ENCODE measurements around the gene SNX9. TPM values are rescaled to one million over a fixed set of nuclear protein-coding genes. Genes with fewer than 3 reads are reported as not detected.

The SNX9 gene
- total and polyA plus RNA-seq, 7 donors = 42.6 to 72.6 (median 63.0) TPM

- no peak for DNase-seq
- Histone ChIP-seq H3K36me3 (peaks cover 0 to 29% (median 4%) of the 10 kb centered on the region in 4 donors), H3K27me3 (no peaks in the 10 kb centered on the region), H3K4me1 (no peaks in the 10 kb centered on the region), H3K4me3 (no peak overlapping the region), H3K27ac (no peak overlapping the region), H3K9me3 (no peaks in the 10 kb centered on the region)
- intact Hi-C loops (cut with DNase I) = no loop called here
- TF ChIP-seq EP300 (IDR thresholded peaks at IDR 0.05) (no peak), POLR2AphosphoS5 (IDR thresholded peaks at IDR 0.05) (no peak)
- 88 to 92% methylated on average over 4 of the region's 4 CpGs for WGBS, 2 donors
These were observed 64.8 kb downstream of the SNX9 start for GRCh38 chr6:157887892-157888291.

- Histone ChIP-seq H3K27ac (no peak overlapping the region), H3K9me3 (no peaks in the 10 kb centered on the region), H3K36me3 (peaks cover 0 to 23% (median 4%) of the 10 kb centered on the region in 4 donors), H3K4me3 (no peak overlapping the region), H3K27me3 (no peaks in the 10 kb centered on the region), H3K4me1 (no peaks in the 10 kb centered on the region)
- 83 to 92% methylated on average over 9 of the region's 9 CpGs for WGBS, 2 donors
- intact Hi-C loops (cut with DNase I) = no loop called here
- no peak for TF ChIP-seq CTCF (IDR thresholded peaks at IDR 0.05)
- no peak for DNase-seq
These were observed 68.7 kb downstream of the SNX9 start for GRCh38 chr6:157891544-157892362.

- Histone ChIP-seq H3K4me1 (no peaks in the 10 kb centered on the region), H3K36me3 (peaks cover 0 to 28% (median 10%) of the 10 kb centered on the region in 4 donors), H3K27me3 (no peaks in the 10 kb centered on the region), H3K9me3 (no peaks in the 10 kb centered on the region), H3K4me3 (no peak overlapping the region), H3K27ac (no peak overlapping the region)
- no peak for TF ChIP-seq EP300 (IDR thresholded peaks at IDR 0.05)
- no peak for TF ChIP-seq CTCF (IDR thresholded peaks at IDR 0.05)
- TF ChIP-seq POLR2AphosphoS5 (IDR thresholded peaks at IDR 0.05) = no peak
- no peak for TF ChIP-seq POLR2A (IDR thresholded peaks at IDR 0.05)
- DNase-seq = no peak
- intact Hi-C loops (cut with DNase I) = no loop called here
- WGBS, 2 donors = 82 to 87% methylated on average over 5 of the region's 5 CpGs
These were observed 69.4 kb downstream of the SNX9 start for GRCh38 chr6:157892363-157892877.

GRCh38 chr6:157893238-157893637 lies 70.2 kb downstream of the SNX9 start:
- Histone ChIP-seq H3K27ac (no peak overlapping the region), H3K9me3 (no peaks in the 10 kb centered on the region), H3K27me3 (no peaks in the 10 kb centered on the region), H3K4me1 (no peaks in the 10 kb centered on the region), H3K36me3 (peaks cover 0 to 29% (median 16%) of the 10 kb centered on the region in 4 donors), H3K4me3 (no peak overlapping the region)
- 86 to 89% methylated on average over 4 of the region's 4 CpGs for WGBS, 2 donors
- TF ChIP-seq POLR2A (IDR thresholded peaks at IDR 0.05) (no peak), POLR2AphosphoS5 (IDR thresholded peaks at IDR 0.05) (no peak), EP300 (IDR thresholded peaks at IDR 0.05) (no peak), CTCF (IDR thresholded peaks at IDR 0.05) (no peak)
- intact Hi-C loops (cut with DNase I) = no loop called here
- DNase-seq = no peak

- Histone ChIP-seq H3K9me3 (no peaks in the 10 kb centered on the region), H3K4me3 (no peak overlapping the region), H3K27ac (no peak overlapping the region), H3K36me3 (peaks cover 0 to 37% (median 15%) of the 10 kb centered on the region in 4 donors), H3K27me3 (no peaks in the 10 kb centered on the region), H3K4me1 (no peaks in the 10 kb centered on the region)
- DNase-seq = no peak
- 93% methylated on average over 3 of the region's 3 CpGs for WGBS, 2 donors
- intact Hi-C loops (cut with DNase I) = no loop called here
- TF ChIP-seq EP300 (IDR thresholded peaks at IDR 0.05) = no peak
- TF ChIP-seq POLR2AphosphoS5 (IDR thresholded peaks at IDR 0.05) = no peak
- no peak for TF ChIP-seq CTCF (IDR thresholded peaks at IDR 0.05)
- TF ChIP-seq POLR2A (IDR thresholded peaks at IDR 0.05) = no peak
These were observed 72.5 kb downstream of the SNX9 start for GRCh38 chr6:157895585-157895984.
